ENCODE measurements around the gene SPARC.

SPARC gene

DNA sequence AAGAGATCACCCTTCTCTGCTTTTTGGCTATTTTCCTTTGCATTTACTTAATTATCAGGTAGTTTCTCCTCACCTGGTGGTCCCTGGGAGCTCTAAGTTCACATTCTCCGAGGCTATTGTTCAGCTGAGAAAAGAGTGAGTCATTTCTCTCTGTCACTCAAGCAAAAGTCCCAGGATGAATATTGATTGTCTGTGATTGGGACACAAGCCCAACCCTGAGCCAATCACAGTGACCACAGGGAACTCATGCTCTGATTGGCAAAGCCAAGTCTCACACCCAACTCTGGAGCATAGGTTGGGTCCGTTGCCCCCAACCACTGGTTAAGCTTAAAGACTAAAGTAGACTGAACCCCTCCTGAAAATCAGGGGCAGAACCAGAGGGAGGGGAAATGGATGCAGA lies 67.8 kb downstream of the SPARC start:
- Histone ChIP-seq H3K4me3 (no peak overlapping the region), H3K9ac (no peak overlapping the region), H3K27ac (no peak overlapping the region), H3K4me1 (peaks cover 0 to 14% (median 1%) of the 10 kb centered on the region in 10 experiments; a peak in 4 of 20 replicates), H3K36me3 (no peaks in the 10 kb centered on the region), H3K4me2 (no peak overlapping the region), H4K20me1 (no peaks in the 10 kb centered on the region), H3K27me3 (no peaks in the 10 kb centered on the region), H3K9me3 (replicated peaks in 1 of 11) (0 out of 22 replicates have a peak, but pooled peaks cover 0 to 4% (median 0%) of the 10 kb centered on the region in 11 experiments)
- no peak for TF ChIP-seq Cebpa-rat (IDR thresholded peaks at IDR 0.05)

DNA sequence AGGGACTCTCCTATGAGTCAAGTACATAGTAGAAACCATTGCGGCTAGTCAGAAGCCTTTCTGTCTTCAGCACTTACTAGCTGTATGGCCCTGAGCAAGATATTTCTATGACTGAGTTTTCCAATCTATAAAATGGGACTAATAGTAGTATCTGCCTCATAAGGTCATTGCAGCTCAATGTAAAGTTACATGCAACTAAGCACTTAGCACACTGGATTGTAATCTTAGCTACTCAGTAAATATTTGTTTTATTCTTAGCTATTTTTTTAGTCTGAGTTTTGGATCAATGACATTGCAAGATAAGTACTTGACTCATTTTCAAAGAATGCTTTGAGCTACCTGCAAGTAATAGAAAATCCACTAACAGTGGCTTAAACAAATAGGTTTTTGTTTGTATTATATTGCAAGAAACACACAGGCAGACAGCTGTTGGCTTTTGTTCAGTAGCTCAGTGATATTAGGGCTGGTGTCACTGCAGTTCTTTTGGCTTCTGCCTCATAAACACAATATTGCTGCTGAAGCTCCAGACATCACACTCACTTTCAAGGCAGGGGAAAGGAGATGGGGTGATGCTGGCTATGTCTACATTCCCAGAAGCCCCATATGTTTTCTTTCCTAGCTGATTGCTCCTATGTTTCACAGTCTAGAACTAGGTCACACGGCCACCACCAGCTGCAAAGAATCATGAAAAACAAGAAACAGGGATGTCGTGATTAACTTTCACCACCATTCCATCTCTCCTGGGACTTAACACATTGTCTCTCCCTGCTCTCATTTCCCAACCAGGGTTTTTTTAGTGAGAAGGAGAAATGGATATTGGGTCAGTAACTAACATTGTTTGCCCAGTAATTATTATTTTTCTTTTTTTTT lies 68.6 kb downstream of the SPARC start:
- TF ChIP-seq Cebpa-rat (IDR thresholded peaks at IDR 0.05): no peak
- Histone ChIP-seq H3K4me3 (no peak overlapping the region), H3K4me2 (no peak overlapping the region), H4K20me1 (no peaks in the 10 kb centered on the region), H3K9ac (no peak overlapping the region), H3K9me3 (replicated peaks in 1 of 11) (0 out of 22 replicates have a peak, but pooled peaks cover 0 to 4% (median 0%) of the 10 kb centered on the region in 11 experiments), H3K27me3 (no peaks in the 10 kb centered on the region), H3K27ac (no peak overlapping the region), H3K36me3 (no peaks in the 10 kb centered on the region), H3K4me1 (peaks cover 0 to 17% (median 2%) of the 10 kb centered on the region in 10 experiments; a peak in 5 of 20 replicates)

DNA sequence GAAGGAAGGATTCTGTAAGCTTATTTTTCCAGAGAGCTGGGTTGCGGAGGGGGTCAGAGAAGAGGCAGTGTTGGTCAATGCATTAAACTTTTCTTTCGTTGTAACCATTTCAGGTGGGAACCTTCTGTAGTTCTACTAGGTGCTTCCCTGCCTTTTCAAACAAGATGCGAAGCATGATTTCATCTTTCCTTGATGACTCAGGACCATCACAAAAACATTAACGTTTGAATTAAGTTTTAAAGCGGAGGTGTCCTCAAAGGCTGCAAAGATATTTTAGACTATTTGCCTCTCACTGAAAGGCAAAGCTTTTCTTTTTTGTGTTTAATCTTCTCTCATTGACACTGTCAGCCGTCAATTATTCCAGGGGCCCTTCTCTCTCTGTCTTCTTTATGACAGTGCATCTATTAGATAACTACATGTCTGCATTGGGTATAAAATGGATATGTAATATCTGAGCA lies 69.3 kb downstream of the SPARC start:
- Histone ChIP-seq H3K36me3 (no peaks in the 10 kb centered on the region), H3K4me2 (no peak overlapping the region), H3K4me3 (no peak overlapping the region), H4K20me1 (no peaks in the 10 kb centered on the region), H3K27ac (no peak overlapping the region), H3K9me3 (replicated peaks in 1 of 11) (0 out of 22 replicates have a peak, but pooled peaks cover 0 to 4% (median 0%) of the 10 kb centered on the region in 11 experiments), H3K9ac (no peak overlapping the region), H3K27me3 (no peaks in the 10 kb centered on the region), H3K4me1 (peaks cover 0 to 15% (median under 1%) of the 10 kb centered on the region in 10 experiments; a peak in 5 of 20 replicates)
- TF ChIP-seq Cebpa-rat (IDR thresholded peaks at IDR 0.05): no peak

DNA sequence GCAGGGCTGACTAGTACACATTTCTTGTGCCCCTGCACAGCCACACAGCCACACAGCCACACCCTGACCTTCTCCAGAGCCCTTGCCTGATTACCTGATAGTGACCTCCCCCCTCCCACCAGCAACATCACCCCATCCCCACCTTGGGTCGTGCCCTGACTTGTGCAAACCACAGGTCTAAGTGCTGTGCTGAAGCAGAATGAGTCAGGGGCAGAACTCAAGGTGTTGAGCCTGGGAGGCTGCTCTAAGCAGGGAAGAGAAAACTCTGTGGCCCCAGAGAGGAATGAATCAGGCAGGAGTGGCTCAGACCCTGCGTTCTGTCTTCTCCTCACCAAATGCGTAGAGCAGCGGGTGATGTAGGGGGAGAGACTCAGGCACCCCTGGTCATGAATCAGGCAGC lies 71.3 kb downstream of the SPARC start:
- Histone ChIP-seq H3K9me3 (replicated peaks in 1 of 11) (0 out of 22 replicates have a peak, but pooled peaks cover 0 to 4% (median 0%) of the 10 kb centered on the region in 11 experiments), H3K4me2 (no peak overlapping the region), H3K27ac (no peak overlapping the region), H3K9ac (no peak overlapping the region), H3K4me1 (peaks cover 0 to 9% (median 0%) of the 10 kb centered on the region in 10 experiments; a peak in 4 of 20 replicates), H4K20me1 (no peaks in the 10 kb centered on the region), H3K27me3 (no peaks in the 10 kb centered on the region), H3K36me3 (no peaks in the 10 kb centered on the region), H3K4me3 (no peak overlapping the region)
- no peak for TF ChIP-seq Cebpa-rat (IDR thresholded peaks at IDR 0.05)

DNA sequence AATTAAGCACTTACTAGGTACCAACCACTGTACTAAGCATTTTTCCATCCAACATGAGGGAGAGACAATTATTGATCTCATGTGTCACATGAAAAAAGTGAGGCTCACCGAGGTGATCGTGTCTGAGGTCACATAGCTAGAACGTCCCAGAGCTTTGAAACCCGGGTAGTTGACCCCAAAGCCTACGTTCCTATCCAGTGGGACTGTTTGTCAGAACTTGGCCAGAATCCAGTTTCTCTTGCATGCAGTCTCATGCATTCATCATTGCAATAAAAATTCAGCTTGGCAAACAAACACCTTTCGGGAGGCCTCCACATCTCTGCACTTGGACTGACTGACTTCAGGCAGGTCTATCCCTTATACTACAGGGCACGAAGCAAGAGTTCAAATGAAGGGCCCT lies 72.2 kb downstream of the SPARC start:
- no peak overlapping the region for H3K4me3 ChIP-seq
- no peak overlapping the region for H3K4me2 ChIP-seq
- H3K9ac ChIP-seq: no peak overlapping the region
- no peaks in the 10 kb centered on the region for H4K20me1 ChIP-seq
- no peak for TF ChIP-seq Cebpa-rat (IDR thresholded peaks at IDR 0.05)
- H3K9me3 ChIP-seq (replicated peaks in 1 of 11): 0 out of 22 replicates have a peak, but pooled peaks cover 0 to 4% (median 0%) of the 10 kb centered on the region in 11 experiments
- no peaks in the 10 kb centered on the region for H3K36me3 ChIP-seq
- H3K4me1 ChIP-seq: peaks cover 0 to 6% (median 0%) of the 10 kb centered on the region in 10 experiments; a peak in 3 of 20 replicates
- no peaks in the 10 kb centered on the region for H3K27me3 ChIP-seq
- no peak overlapping the region for H3K27ac ChIP-seq

DNA sequence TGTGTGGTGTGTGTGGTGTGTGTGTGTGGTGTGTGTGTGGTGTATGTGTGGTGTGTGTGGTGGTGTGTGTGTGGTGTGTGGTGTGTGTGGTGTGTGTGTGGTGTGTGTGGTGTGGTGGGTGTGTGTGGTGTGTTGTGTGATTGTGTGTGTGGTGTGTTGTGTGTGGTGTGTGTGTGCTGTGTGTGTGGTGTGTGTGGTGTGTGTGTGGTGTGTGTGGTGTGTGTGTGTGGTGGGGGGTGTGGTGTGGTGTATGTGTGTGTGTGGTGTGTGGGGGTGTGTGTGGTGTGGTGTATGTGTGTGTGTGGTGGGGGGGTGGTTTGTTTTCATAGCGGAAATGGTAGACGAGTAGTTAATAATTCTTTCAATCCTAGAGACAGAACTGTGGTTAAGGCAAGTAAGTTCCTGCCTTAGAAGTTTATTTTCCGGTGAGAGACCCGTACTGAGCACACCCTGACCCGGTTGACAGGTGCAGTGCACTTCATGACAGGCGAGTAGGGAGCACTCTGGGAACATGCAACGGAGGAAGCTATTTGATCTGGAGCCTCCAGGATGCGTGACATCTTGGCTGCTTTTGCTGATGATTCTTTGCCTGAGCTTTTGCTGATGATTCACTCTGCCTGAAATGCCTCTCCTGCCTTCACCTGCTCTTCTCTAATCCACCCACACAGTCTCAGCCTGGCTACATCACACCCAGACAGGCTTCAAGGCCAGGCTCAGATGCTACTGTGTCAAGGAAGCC lies 73.9 kb downstream of the SPARC start:
- H3K4me3 ChIP-seq: no peak overlapping the region
- no peaks in the 10 kb centered on the region for H3K27me3 ChIP-seq
- no peaks in the 10 kb centered on the region for H3K36me3 ChIP-seq
- no peak overlapping the region for H3K27ac ChIP-seq
- no peak for TF ChIP-seq Cebpa-rat (IDR thresholded peaks at IDR 0.05)
- no peaks in the 10 kb centered on the region for H4K20me1 ChIP-seq
- H3K4me1 ChIP-seq: peaks cover 0 to 6% (median 0%) of the 10 kb centered on the region in 10 experiments; a peak in 3 of 20 replicates
- H3K4me2 ChIP-seq: peak overlapping the region in 3 of 11 experiments; percentile 2 to 28 (median 15); a peak in 3 of 22 replicates
- no peaks in the 10 kb centered on the region for H3K9me3 ChIP-seq (replicated peaks in 1 of 11)
- H3K9ac ChIP-seq: no peak overlapping the region

DNA sequence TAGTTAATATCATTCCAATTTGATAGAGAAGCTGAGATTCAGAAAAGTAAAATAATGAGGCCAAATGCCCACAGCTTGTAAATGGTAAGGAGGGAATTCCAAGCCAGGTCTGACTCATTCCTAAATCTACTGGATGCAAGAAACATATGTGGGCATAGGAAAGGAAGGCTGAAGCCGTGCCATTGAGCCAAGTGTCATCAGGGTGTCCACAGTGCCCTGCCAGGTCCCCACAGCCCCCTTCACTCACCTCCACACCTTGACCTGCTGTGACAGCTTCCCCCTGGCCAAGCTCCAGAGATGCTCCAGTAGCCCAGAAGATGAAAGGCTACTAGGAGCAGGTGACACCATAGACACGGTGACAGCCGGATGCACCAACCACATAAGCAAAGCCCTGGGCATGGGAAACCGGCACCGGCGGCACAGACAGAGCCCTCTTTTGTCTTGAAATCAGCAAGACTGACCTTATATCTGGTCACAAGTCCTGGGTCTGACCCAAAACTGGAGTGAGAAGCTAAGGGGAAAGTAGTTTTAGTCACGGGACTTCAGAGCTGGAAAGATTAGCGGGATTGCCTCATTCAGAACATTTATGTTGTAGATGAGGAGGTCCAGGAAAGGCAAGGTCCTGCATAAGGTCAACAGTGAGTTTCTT lies 75.5 kb downstream of the SPARC start:
- no peak for TF ChIP-seq Cebpa-rat (IDR thresholded peaks at IDR 0.05)
- Histone ChIP-seq H4K20me1 (no peaks in the 10 kb centered on the region), H3K27ac (no peak overlapping the region), H3K36me3 (no peaks in the 10 kb centered on the region), H3K4me2 (no peak overlapping the region), H3K4me1 (peaks cover 0 to 6% (median 0%) of the 10 kb centered on the region in 10 experiments; a peak in 3 of 20 replicates), H3K9me3 (replicated peaks in 1 of 11) (no peaks in the 10 kb centered on the region), H3K27me3 (no peaks in the 10 kb centered on the region), H3K9ac (no peak overlapping the region), H3K4me3 (no peak overlapping the region)

Measured in BLaER1 treated with 17β-estradiol and CSF1 and Interleukin-3, amounts not matched to agents 10 nM and 100 nM (cell line).